ENCODE results near the gene ZDHHC19. TPM values are rescaled to one million over a fixed set of nuclear protein-coding genes. Genes with fewer than 3 reads are reported as not detected.

Gene ZDHHC19
- total RNA-seq, 2 experiments from 2014 or later = not detected

- Mint-ChIP-seq H3K27ac (no peak overlapping the region), H3K4me3 (no peak overlapping the region)
These were observed 55.0 kb downstream of the ZDHHC19 start for GRCh38 chr3:196156160-196156559.

GRCh38 chr3:196150481-196150880 is 60.7 kb downstream of the ZDHHC19 start:
- ATAC-seq (ENCODE audit: low read depth) (no peak), DNase-seq (no peak)
- Mint-ChIP-seq H3K4me1 (peaks cover 2% of the 10 kb centered on the region), H3K9me3 (peaks cover 8% of the 10 kb centered on the region), H3K36me3 (peaks cover 4% of the 10 kb centered on the region), H3K27ac (no peak overlapping the region), H3K27me3 (peaks cover 10% of the 10 kb centered on the region), H3K4me3 (no peak overlapping the region)
- POLR2A ChIA-PET = no interaction called here

More at GRCh38 chr3:196156160-196156559, 55.0 kb downstream of the ZDHHC19 start:
- no peaks in the 10 kb centered on the region for H3K27me3 Mint-ChIP-seq
- H3K9me3 Mint-ChIP-seq = no peaks in the 10 kb centered on the region
- peaks cover 1% of the 10 kb centered on the region for H3K36me3 Mint-ChIP-seq
- H3K4me1 Mint-ChIP-seq = peaks cover 18% of the 10 kb centered on the region
- ATAC-seq (ENCODE audit: low read depth) (no peak), DNase-seq (no peak)
- POLR2A ChIA-PET = interaction anchor here (1.3 kb wide), 1 partner anchor 23 kb away, joined by 4 read pairs; no protein-coding TSS in a partner anchor

GRCh38 chr3:196149831-196150301 is 61.3 kb downstream of the ZDHHC19 start:
- Mint-ChIP-seq H3K27ac (no peak overlapping the region), H3K27me3 (peaks cover 10% of the 10 kb centered on the region), H3K4me3 (no peak overlapping the region), H3K4me1 (no peaks in the 10 kb centered on the region), H3K36me3 (peaks cover 4% of the 10 kb centered on the region), H3K9me3 (peaks cover 8% of the 10 kb centered on the region)
- no peak for DNase-seq
- POLR2A ChIA-PET = no interaction called here
- no peak for ATAC-seq (ENCODE audit: low read depth)

- H3K4me3 Mint-ChIP-seq = no peak overlapping the region
- no peak overlapping the region for H3K27ac Mint-ChIP-seq
- DNase-seq (no peak), ATAC-seq (ENCODE audit: low read depth) (no peak)
- POLR2A ChIA-PET = no interaction called here
- H3K9me3 Mint-ChIP-seq = peaks cover 8% of the 10 kb centered on the region
- peaks cover 10% of the 10 kb centered on the region for H3K27me3 Mint-ChIP-seq
- H3K36me3 Mint-ChIP-seq = peaks cover 4% of the 10 kb centered on the region
- no peaks in the 10 kb centered on the region for H3K4me1 Mint-ChIP-seq
These were observed 61.8 kb downstream of the ZDHHC19 start for GRCh38 chr3:196149375-196149774.

Other genes with a start within 250 kb of the ZDHHC19 start
- 100 to 1,000 TPM; 168 to 171 TPM for gene TFRC, start 129.3 kb downstream of the ZDHHC19 start, total RNA-seq
- not detected for gene SLC51A, start 5.1 kb upstream of the ZDHHC19 start, total RNA-seq
- gene PCYT1A, start 76.3 kb upstream of the ZDHHC19 start, total RNA-seq = 10 to 100 TPM; 58.4 to 64.2 TPM
- 10 to 100 TPM; 15.4 to 18.9 TPM for gene DYNLT2B, start 106.8 kb upstream of the ZDHHC19 start, total RNA-seq
- 1 to 10 TPM; 2.6 to 3.8 TPM for gene TM4SF19, start 127.0 kb upstream of the ZDHHC19 start, total RNA-seq
- 10 to 100 TPM; 62.2 to 62.6 TPM for gene UBXN7, start 221.0 kb upstream of the ZDHHC19 start, total RNA-seq